BLaER1 (cell line): ENCODE results near the gene EIF4E2.
"Not testable (repeated sequence)": the region's sequence is repeated elsewhere in the genome, so short reads cannot be mapped to it uniquely, and the experiment has no call there.

Experiments
- H3K27ac ChIP-seq: shearing (Covaris generic); formaldehyde crosslinking; 2 replicates; pipeline ENCODE4 v1.8.1; 2022
- H3K27me3 ChIP-seq: shearing (Covaris generic); formaldehyde crosslinking; 2 replicates; pipeline ENCODE4 v1.8.1; 2022
- H3K36me3 ChIP-seq: shearing (Covaris generic); formaldehyde crosslinking; 2 replicates; pipeline ENCODE4 v1.8.1; 2022
- H3K4me1 ChIP-seq: shearing (Covaris generic); formaldehyde crosslinking; 2 replicates; pipeline ENCODE4 v1.8.1; 2022
- H3K4me2 ChIP-seq: shearing (Covaris generic); formaldehyde crosslinking; 2 replicates; pipeline ENCODE4 v1.8.1; 2022
- H3K4me3 ChIP-seq: shearing (Covaris generic); formaldehyde crosslinking; 2 replicates; pipeline ENCODE4 v1.8.1; 2022
- H3K9ac ChIP-seq: shearing (Covaris generic); formaldehyde crosslinking; 2 replicates; pipeline ENCODE4 v1.8.1; 2022
- H3K9me3 ChIP-seq: shearing (Covaris generic); formaldehyde crosslinking; 2 replicates; pipeline ENCODE4 v1.8.1; 2022
- H4K20me1 ChIP-seq: shearing (Covaris generic); formaldehyde crosslinking; 2 replicates; pipeline ENCODE4 v1.8.1; 2022
- Cebpa-rat ChIP-seq: shearing (Covaris generic); IDR thresholded peaks from 2 replicates; pipeline ENCODE4 v1.8.1; 2022

Gene EIF4E2

DNA sequence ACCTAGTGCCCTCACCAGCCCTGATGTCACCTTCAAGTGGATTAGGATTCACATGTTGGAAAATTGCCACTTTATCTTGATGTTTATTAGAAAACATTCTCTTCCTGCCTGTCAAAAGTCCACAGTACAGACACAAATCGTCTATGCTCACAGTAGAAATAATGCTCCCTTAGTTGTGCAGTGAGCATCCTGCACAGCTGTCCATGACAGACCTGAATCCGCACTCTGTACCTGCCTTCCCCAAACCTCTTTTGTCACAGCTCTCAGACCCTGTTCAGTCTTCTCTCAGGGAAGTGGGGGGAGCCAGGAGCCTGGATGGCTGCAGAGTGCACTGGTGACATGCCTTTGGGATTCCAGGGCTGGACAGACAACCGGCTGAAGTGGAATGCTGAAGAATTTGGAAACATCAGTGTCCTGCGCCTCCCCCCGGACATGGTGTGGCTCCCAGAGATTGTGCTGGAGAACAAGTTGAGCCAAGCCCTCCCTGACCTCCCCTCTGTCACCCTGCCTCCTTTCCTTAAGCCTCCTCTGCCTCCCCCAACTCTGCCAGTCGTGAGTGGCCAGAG, 22.5 kb upstream of the EIF4E2 start:
- peak overlapping the region; percentile 76 for H3K27ac ChIP-seq
- H3K27me3 ChIP-seq, result peaks cover 21% of the 10 kb centered on the region
- peaks cover 86% of the 10 kb centered on the region for H3K4me1 ChIP-seq
- H3K9me3 ChIP-seq, result no peaks in the 10 kb centered on the region
- peaks cover 9% of the 10 kb centered on the region for H4K20me1 ChIP-seq
- H3K36me3 ChIP-seq, result no peaks in the 10 kb centered on the region
- no peak overlapping the region for H3K4me3 ChIP-seq
- peak overlapping the region; percentile 63; the same call in 1 of the 2 replicates for H3K9ac ChIP-seq
- peak overlapping the region; percentile 89 for H3K4me2 ChIP-seq
- TF ChIP-seq Cebpa-rat, result no peak

DNA sequence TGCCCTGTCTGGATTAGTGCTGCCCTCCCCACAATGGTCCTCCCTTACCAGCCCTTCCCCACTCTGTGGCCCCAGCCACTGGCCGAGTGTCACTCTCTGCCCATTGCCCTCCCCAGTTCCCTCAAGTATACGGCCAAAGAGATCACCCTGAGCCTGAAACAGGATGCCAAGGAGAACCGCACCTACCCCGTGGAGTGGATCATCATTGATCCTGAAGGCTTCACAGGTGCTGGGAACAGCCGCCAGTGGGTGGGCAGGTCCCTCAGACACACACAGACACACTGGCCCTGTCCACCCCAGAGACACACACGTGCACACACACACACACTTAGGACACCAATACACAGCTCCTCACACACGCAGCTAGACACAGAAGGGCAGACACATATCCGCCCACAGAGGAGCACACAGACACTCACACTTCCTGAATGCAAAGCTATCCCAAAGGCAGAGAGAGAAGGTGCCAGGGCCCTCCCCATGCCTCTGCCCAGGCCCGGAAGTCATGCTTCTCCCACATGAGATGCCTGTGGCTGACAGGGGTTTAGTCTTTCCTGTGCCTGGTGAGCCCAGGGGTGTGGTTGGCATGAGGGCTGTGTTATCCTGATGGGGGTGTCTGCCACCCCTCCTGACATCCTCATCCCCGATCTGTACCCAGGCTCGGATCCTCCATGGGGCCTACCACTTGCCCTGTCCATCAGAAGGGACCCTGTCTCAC, 21.6 kb upstream of the EIF4E2 start:
- peak overlapping the region; percentile 89 for H3K4me2 ChIP-seq
- H3K27me3 ChIP-seq, result peaks cover 12% of the 10 kb centered on the region
- H3K27ac ChIP-seq, result peak overlapping the region; percentile 76

DNA sequence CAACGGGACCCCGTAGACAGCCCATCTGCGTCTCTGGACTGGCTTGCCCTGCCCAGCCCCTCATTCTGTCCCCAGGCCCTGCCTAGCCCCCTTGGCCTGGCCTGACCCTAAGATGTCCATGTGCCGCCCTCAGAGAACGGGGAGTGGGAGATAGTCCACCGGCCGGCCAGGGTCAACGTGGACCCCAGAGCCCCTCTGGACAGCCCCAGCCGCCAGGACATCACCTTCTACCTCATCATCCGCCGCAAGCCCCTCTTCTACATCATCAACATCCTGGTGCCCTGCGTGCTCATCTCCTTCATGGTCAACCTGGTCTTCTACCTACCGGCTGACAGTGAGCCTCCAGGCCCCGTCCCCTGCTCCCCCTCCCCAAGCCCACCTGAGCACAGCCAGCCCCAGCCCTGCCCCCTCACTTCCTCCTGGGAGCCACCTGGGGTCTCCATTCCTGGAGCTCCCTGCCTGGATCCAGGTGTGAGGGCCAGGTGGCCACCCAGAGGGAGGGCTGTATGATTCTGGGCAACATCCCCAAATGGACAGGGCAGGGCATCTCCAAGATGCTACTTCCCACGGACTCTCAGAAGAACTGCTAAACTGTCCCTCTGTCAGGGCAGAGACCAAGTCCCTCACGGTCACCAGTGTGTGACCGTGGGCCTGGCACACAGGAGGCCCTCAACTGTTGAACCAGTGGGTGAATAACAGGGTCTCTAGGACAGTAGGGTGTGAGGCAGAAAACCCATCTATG, 20.5 kb upstream of the EIF4E2 start:
- TF ChIP-seq Cebpa-rat, result no peak
- Histone ChIP-seq H3K4me1 (peaks cover 86% of the 10 kb centered on the region), H3K27me3 (0 out of 2 replicates have a peak, but pooled peaks cover 3% of the 10 kb centered on the region), H3K4me3 (no peak overlapping the region), H4K20me1 (no peaks in the 10 kb centered on the region), H3K9me3 (no peaks in the 10 kb centered on the region), H3K27ac (peak overlapping the region; percentile 76), H3K9ac (0 out of 2 replicates have a peak overlapping the region, but pooled peaks have one; percentile 63), H3K36me3 (no peaks in the 10 kb centered on the region), H3K4me2 (peak overlapping the region; percentile 89)

More for the DNA sequence above, 21.6 kb upstream of the EIF4E2 start:
- Histone ChIP-seq H3K4me3 (0 out of 2 replicates have a peak overlapping the region, but pooled peaks have one; percentile 7), H4K20me1 (no peaks in the 10 kb centered on the region), H3K9me3 (no peaks in the 10 kb centered on the region), H3K4me1 (peaks cover 86% of the 10 kb centered on the region), H3K36me3 (no peaks in the 10 kb centered on the region), H3K9ac (peak overlapping the region; percentile 63)
- no peak for TF ChIP-seq Cebpa-rat

DNA sequence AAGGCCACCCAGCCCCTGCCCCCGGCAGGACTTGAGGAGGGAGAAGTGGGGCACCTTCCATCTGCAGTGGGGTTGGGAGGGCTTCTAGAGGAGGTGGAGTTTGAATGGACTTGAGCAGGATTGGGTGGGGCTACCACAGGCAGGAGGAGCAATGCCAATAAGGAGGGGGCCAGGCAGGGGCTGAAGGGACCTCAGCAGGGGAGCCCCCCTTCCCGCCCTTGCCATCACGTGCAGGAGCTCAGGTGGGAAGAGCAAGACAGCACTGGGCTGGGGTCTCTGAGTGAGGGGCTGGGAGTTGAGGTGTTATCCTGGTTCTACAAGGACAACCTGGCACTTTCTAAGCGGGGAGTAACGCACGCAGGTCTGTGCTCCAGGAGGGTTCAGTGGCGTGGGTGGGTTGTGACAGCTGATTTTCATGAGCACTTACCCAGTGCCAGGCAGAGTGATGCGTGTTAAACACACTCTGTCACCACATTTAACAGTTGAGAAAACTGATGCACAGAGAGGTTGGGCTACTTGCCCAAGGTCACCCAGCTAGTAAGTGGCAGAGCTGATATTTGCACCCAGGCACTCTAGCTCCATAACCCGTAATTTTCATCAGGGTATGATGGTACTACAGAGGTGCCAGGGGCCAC, 19.7 kb upstream of the EIF4E2 start:
- H3K4me1 ChIP-seq, result peaks cover 79% of the 10 kb centered on the region
- H3K27me3 ChIP-seq, result no peaks in the 10 kb centered on the region
- peak overlapping the region; percentile 89 for H3K4me2 ChIP-seq
- no peaks in the 10 kb centered on the region for H3K36me3 ChIP-seq
- TF ChIP-seq Cebpa-rat, result no peak
- no peak overlapping the region for H3K9ac ChIP-seq
- no peaks in the 10 kb centered on the region for H3K9me3 ChIP-seq
- H4K20me1 ChIP-seq, result no peaks in the 10 kb centered on the region
- no peak overlapping the region for H3K4me3 ChIP-seq
- no peak overlapping the region for H3K27ac ChIP-seq

DNA sequence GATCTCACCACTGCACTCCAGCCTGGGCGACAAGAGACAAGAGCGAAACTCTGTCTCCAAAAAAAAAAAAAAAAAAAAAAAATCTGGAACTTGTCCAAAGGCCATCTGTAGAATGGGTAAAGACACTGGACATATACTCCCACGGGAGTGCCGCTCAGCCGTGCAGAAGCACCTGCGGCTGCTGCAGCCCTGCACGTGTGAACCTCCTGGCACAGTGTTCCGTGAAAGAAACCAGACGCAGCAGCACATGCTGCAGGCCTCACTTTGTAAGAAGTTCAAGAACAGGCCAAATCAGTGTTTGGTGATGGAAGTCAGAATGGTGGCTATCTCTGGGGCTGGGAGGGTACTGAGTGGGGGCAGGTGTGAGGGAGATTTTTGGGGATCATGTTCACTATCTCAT, 18.1 kb upstream of the EIF4E2 start:
- Histone ChIP-seq H3K9me3 (peaks cover 8% of the 10 kb centered on the region), H3K36me3 (no peaks in the 10 kb centered on the region), H3K4me2 (peak overlapping the region; percentile 89), H3K4me1 (peaks cover 75% of the 10 kb centered on the region), H3K4me3 (no peak overlapping the region), H3K27ac (peak overlapping the region; percentile 22; the same call in 1 of the 2 replicates), H3K27me3 (no peaks in the 10 kb centered on the region), H4K20me1 (no peaks in the 10 kb centered on the region), H3K9ac (no peak overlapping the region)
- no peak for TF ChIP-seq Cebpa-rat

DNA sequence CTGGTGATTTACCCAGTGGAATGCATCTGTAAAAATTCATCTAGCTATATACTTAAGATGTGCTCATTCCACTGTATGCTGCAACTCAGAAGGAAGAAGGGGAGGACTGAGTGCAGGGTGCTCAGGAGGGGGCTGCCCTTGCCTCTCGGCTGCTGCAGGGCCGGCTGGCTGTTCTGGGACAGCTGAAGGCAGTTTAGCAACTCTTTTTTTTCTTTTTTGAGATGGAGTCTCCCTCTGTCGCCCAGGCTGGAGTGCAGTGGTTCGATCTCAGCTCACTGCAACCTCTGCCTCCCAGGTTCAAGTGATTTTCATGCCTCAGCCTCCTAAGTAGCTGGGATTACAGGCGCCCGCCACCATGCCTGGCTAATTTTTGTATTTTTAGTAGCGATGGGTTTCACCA, 17.7 kb upstream of the EIF4E2 start:
- Histone ChIP-seq H3K4me1 (peaks cover 72% of the 10 kb centered on the region), H3K27ac (peak overlapping the region; percentile 22; the same call in 1 of the 2 replicates), H3K4me2 (peak overlapping the region; percentile 89)
- not testable (repeated sequence) for H3K9me3 ChIP-seq, H3K36me3 ChIP-seq, H4K20me1 ChIP-seq, H3K27me3 ChIP-seq, H3K4me3 ChIP-seq, H3K9ac ChIP-seq

DNA sequence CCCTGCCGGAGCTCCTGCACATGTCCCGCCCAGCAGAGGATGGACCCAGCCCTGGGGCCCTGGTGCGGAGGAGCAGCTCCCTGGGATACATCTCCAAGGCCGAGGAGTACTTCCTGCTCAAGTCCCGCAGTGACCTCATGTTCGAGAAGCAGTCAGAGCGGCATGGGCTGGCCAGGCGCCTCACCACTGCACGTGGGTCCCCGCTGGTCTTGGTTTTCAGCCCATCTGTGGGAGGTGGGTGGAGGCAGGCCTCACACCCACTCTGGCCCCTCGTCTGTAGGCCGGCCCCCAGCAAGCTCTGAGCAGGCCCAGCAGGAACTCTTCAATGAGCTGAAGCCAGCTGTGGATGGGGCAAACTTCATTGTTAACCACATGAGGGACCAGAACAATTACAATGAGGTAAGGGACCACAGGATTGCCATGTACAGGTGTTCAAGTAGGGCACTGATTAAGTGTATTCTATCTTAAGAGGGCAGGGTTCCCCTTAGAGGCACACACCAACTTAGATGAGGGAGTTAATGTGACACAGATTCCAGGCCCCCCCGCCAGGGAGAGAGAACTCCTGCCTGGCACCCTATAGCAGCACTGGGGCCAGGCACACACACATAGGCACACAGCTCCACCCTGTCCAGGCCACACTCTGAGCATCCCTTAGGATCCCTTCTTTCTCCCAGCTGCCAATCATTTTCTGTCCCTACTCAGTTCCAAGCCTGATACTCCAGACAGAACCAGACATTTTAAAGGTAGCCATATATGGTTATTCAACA, 16.4 kb upstream of the EIF4E2 start:
- Histone ChIP-seq H3K4me2 (0 out of 2 replicates have a peak overlapping the region, but pooled peaks have one; percentile 21), H3K4me1 (peaks cover 68% of the 10 kb centered on the region), H3K4me3 (no peak overlapping the region), H4K20me1 (no peaks in the 10 kb centered on the region), H3K9me3 (peaks cover 8% of the 10 kb centered on the region), H3K36me3 (no peaks in the 10 kb centered on the region), H3K27ac (peak overlapping the region; percentile 28; the same call in 1 of the 2 replicates), H3K9ac (no peak overlapping the region), H3K27me3 (no peaks in the 10 kb centered on the region)
- no peak for TF ChIP-seq Cebpa-rat

DNA sequence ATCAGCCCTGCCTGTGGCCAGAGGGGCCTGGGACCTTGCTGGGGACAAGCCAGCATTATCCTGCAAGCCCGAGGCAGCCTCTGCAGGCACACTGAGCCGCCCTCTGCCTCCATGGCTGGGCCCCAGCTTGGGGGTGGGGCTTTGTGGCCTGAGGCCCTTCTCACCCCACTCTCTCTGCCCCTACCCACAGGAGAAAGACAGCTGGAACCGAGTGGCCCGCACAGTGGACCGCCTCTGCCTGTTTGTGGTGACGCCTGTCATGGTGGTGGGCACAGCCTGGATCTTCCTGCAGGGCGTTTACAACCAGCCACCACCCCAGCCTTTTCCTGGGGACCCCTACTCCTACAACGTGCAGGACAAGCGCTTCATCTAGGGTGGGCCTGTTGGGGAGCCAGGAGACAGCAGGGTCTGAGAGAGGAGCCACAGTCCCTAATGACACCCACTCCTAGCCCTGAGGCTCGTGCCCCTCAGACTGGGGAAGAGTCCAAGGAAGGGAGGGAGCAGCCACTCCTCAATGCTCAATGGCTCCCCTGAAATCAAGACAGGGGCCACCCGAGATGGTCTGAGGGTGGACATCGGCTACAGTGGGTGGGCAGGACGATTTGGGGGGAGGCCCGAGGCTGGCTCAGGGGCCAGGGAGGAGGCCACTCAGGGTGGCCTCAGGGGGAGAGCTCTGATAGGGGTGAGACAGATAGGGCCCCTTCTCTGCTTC, 15.4 kb upstream of the EIF4E2 start:
- H3K27ac ChIP-seq, result peak overlapping the region; percentile 28; the same call in 1 of the 2 replicates
- no peaks in the 10 kb centered on the region for H3K36me3 ChIP-seq
- no peak for TF ChIP-seq Cebpa-rat
- no peak overlapping the region for H3K4me3 ChIP-seq
- H4K20me1 ChIP-seq, result no peaks in the 10 kb centered on the region
- peaks cover 8% of the 10 kb centered on the region for H3K9me3 ChIP-seq
- H3K4me2 ChIP-seq, result peak overlapping the region; percentile 36
- no peak overlapping the region for H3K9ac ChIP-seq
- H3K4me1 ChIP-seq, result peaks cover 66% of the 10 kb centered on the region
- no peaks in the 10 kb centered on the region for H3K27me3 ChIP-seq
